Fibroblast of peridontal ligament (primary cell): Measurements from ENCODE around the gene SKIC2.
"Not testable (repeated sequence)": the region's sequence is repeated elsewhere in the genome, so short reads cannot be mapped to it uniquely, and the experiment has no call there.

Experiments
- DNase-seq: peaks from one replicate; pipeline ENCODE4 v3.0.0-alpha.2; 2010; ENCODE audit errors: extremely low read depth

Gene SKIC2

DNA sequence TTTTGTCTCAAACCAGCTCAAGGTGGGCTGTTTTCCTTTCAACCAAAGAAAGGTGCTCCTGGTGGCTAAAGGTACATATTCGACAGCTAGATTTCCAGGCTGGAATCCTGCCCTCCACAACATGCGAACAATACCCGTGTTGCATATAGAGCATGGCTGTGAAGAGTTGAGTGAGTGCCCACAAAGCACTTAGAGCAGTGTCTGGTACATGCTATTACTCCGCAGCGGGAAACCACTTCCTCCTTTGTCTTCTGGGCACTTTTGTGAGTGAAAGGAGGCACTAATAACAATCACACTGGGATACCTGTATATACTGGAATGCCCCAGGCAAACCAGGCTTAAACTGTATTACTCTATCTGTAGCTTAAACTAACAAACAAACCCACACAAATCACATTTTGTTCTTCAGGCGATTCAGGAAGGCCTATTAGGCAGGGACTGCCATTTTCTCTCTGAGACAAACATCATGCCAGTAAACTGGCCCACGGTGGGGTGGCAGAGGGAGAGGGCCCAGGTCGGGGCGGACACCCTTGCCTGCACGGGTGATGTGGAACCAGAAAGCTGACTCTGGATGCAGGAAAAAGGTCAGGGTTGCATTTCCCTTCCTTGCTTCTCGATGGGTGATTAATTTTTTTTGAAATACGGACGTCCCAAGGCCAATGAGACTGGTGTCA, 46.0 kb downstream of the SKIC2 start:
- DNase-seq = not testable (repeated sequence)

DNA sequence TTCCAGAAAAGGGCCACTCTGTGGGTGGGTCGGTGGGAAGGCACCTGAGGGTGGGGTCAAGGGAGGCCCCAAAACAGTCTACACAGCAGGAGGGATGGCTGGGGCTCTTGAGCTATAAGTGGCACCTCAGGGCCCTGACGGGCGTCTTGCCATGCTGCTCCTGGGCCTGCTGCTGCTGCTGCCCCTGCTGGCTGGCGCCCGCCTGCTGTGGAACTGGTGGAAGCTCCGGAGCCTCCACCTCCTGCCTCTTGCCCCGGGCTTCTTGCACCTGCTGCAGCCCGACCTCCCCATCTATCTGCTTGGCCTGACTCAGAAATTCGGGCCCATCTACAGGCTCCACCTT, 46.5 kb downstream of the SKIC2 start:
- not testable (repeated sequence) for DNase-seq

DNA sequence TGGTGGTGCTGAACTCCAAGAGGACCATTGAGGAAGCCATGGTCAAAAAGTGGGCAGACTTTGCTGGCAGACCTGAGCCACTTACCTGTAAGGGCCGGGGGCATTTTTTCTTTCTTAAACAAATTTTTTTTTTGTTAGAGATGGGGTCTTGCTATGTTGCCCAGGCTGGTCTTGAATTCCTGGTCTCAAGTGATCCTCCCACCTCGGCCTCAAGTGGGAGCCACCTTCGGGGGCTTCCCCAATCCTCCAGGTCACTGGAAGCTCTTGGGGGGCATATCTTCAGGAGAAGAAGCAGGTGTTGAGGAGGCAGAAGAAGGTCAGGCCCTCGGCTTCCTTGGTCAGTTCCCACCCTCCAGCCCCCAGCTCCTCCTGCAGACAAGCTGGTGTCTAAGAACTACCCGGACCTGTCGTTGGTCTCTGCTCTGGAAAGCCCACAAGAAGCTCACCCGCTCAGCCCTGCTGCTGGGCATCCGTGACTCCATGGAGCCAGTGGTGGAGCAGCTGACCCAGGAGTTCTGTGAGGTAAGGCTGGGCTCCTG, 47.1 kb downstream of the SKIC2 start:
- not testable (repeated sequence) for DNase-seq

DNA sequence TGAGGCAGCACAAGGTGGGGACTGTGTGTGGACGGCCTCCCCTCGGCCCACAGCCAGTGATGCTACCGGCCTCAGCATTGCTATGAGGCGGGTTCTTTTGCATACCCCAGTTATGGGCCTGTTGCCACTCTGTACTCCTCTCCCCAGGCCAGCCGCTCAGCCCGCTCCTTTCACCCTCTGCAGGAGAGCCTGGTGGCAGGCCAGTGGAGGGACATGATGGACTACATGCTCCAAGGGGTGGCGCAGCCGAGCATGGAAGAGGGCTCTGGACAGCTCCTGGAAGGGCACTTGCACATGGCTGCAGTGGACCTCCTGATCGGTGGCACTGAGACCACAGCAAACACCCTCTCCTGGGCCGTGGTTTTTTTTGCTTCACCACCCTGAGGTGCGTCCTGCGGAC, 48.1 kb downstream of the SKIC2 start:
- not testable (repeated sequence) for DNase-seq

DNA sequence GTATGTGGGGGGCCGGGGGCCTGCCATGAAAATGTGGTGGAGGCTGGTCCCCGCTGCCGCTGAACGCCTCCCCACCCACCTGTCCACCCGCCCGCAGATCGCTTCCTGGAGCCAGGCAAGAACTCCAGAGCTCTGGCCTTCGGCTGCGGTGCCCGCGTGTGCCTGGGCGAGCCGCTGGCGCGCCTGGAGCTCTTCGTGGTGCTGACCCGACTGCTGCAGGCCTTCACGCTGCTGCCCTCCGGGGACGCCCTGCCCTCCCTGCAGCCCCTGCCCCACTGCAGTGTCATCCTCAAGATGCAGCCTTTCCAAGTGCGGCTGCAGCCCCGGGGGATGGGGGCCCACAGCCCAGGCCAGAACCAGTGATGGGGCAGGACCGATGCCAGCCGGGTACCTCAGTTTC, 49.1 kb downstream of the SKIC2 start:
- DNase-seq = not testable (repeated sequence)

DNA sequence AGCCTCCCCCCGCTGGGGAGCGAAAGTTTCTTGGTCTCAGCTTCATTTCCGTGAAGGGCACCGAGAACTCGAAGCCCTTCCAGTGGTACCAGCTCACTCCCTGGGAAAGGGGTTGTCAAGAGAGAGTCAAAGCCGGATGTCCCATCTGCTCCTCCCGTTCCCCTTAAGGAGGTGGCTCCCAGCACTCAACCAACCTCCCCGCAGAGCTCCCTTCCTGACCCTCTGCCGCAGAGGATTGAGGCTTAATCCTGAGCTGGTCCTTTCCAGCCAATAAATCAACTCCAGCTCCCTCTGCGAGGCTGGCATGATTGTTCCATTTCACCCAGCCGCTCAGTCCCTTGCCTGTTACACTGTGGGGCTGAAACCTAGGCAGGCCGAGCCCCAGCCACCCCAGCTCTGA, 49.6 kb downstream of the SKIC2 start:
- DNase-seq = not testable (repeated sequence)

DNA sequence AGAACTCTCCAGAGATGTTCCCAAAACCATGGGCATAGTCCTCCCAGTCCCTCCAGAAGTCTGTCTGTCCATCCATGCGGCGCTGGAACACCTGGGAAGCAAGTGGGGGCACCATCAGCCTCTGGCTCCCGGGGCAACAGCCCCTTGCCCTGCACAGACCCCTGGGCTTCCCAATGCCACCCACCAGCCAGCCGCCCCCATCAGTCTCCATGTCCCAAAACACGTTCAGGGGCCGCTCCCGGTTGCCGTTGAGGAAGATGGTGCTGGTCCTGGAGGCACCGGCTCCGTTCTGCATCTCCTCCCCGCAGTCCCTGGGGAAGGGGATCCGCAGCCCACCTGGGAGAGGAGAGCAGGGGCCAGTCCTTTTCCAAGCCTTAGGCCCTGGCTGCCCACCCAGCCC, 50.6 kb downstream of the SKIC2 start:
- DNase-seq = not testable (repeated sequence)

DNA sequence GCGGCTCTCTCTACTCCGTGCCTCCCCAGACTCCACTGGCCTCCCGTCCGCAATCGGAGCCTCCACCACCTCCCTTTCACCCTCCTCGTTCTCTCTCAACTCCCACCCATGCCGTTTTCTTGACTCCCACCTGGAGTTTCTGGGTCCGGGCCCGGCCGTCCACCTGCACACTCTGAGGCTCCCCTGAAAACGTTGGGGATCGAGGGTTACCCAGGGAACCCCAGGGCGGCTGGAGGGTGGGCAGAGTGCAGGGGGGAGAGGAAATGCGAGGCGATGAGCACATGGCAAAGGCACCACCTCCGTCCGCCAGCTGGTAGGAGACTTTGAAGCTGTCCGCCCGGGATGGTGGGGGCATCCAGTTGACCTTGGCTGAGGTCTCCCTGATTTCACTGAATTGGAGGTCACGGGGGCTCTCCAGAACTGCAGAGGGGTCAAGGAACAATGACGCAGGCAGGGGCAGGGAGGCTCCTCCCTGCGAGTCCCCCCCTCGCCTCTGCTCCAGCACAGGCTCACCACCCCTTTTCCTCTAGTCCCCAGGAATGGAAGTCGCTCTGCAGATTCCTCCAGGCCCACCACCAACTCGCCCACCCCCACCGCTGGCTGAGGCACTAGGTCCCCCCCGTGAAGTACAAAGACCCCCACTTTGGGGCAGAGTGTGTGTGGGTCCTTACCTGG, 52.0 kb downstream of the SKIC2 start:
- not testable (repeated sequence) for DNase-seq

DNA sequence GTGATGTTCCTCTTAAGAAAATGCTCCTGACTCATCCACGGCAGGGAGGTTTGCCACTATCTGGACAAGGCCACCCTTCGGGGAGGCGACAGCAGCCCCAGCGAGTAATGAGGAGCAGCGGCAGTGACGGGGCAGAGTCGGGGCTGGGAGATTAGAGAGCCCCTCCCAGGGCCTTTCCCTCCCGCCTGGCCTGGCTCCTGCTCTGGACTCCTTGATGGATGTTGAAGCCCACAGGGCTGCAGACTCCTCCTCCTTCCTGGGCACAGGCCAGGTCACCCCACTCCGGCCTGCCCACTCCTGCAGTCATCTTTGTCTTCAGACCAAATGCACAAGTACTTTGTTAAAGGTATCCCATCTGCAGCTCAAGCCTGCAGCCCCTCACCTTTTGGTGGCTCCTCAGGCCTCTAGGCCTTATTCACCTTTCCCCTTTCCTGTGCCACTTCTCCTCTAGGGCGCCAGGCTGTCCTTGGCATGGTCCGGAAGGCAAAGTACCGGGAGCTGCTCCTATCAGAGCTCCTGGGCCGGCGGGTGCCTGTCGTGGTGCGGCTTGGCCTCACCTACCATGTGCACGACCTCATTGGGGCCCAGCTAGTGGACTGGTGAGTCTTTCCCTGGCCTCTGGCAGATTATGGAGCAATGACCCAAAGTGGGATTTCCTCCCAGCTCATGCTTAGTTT, 54.1 kb downstream of the SKIC2 start:
- not testable (repeated sequence) for DNase-seq

DNA sequence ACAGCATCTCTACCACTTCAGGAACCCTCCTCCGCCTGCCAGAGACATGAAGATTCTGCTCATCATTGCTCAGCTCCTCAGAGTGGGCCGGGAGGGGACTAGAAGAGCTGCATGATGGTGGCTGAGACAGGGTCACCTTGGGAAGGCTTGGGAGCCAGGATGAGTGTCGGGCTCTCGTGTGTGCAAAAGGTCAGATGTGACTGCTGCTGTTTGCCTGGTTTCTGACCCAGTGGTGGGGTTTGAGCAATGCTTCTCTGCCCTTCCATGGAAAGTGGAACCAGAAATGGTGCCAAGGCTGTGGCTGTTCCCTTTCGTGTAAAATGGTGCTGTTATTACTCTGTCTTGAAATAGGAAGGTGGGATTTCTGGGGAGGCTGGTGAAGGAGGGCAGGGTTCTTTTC, 54.8 kb downstream of the SKIC2 start:
- DNase-seq = not testable (repeated sequence)

DNA sequence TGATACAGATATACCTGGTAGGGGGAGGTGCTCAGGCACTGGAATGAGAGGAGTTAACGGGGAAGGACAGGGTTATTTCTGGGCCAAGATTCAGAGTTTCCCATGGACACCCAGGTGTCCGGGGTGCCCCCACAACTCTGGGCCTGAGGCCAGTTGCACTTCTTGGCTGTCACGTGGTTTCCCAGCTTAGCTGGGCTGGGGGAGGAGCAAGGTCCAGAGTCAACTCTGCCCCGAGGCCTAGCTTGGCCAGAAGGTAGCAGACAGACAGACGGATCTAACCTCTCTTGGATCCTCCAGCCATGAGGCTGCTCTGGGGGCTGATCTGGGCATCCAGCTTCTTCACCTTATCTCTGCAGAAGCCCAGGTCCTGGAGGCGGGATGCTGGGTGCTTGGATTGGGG, 55.6 kb downstream of the SKIC2 start, which contains the start of gene C4B:
C4B (plus strand) TSS at position 249 of the 400 bp plus-strand sequence; CDS start at position 300, 51 bp downstream.
- not testable (repeated sequence) for DNase-seq
